Measurements from ENCODE around the gene MCC.
A peak's percentile ranks its signal among the peaks of the same experiment; 100 is the strongest.

Gene MCC

GRCh38 chr5:113000466-113000865 lies 487.8 kb downstream of the MCC start:
- no peak for DNase-seq

- DNase-seq, result no peak
Observed at GRCh38 chr5:112998296-112998695, 490.0 kb downstream of the MCC start.

GRCh38 chr5:112996830-112997374 lies 491.4 kb downstream of the MCC start:
- no peak for DNase-seq

GRCh38 chr5:112995764-112996618 lies 492.3 kb downstream of the MCC start:
- peak; percentile 15 for DNase-seq

GRCh38 chr5:112986224-112986623 lies 502.0 kb downstream of the MCC start:
- no peak for DNase-seq

GRCh38 chr5:112983363-112983762 lies 504.9 kb downstream of the MCC start:
- DNase-seq, result no peak

GRCh38 chr5:112979723-112980122 lies 508.5 kb downstream of the MCC start:
- no peak for DNase-seq

- DNase-seq, result no peak
Observed at GRCh38 chr5:112978836-112979235, 509.4 kb downstream of the MCC start.

GRCh38 chr5:112977440-112977861 lies 510.8 kb downstream of the MCC start:
- no peak for DNase-seq

GRCh38 chr5:112976432-112977309 lies 511.6 kb downstream of the MCC start, which contains the start of gene DCP2:
Gene DCP2, plus strand, starts transcription at chr5:112976798. Its CDS starts 136 bp downstream, at chr5:112976934.
- DNase-seq, result peak; percentile 84

- no peak for DNase-seq
Observed at GRCh38 chr5:112975721-112976431, 512.4 kb downstream of the MCC start.

GRCh38 chr5:112974901-112975300 lies 513.4 kb downstream of the MCC start:
- DNase-seq, result no peak

GRCh38 chr5:112973904-112974303 lies 514.3 kb downstream of the MCC start:
- no peak for DNase-seq

GRCh38 chr5:112973036-112973435 lies 515.2 kb downstream of the MCC start:
- DNase-seq, result no peak
